ENCODE results near the gene METTL8. TPM values are rescaled to one million over a fixed set of nuclear protein-coding genes. Genes with fewer than 3 reads are reported as not detected.

Gene METTL8
- total and polyA plus RNA-seq, 2 of the 13 experiments (the other 11 are each of a cell fraction or from before 2014, with no cell fraction given), result 18.6 to 68.2 TPM

- TF ChIP-seq MZF1 (CRISPR knock-in tag; IDR thresholded peaks at IDR 0.05; ENCODE audit: borderline replicate concordance), result 0 out of 2 replicates have a peak, but pooled peaks have one; percentile 63
- TF ChIP-seq REL (CRISPR knock-in tag; conservative IDR thresholded peaks at IDR 0.05), result no peak
- TF ChIP-seq RNF219 (CRISPR knock-in tag; IDR thresholded peaks at IDR 0.05), result no peak
- no peak for TF ChIP-seq FOXA1 (IDR thresholded peaks at IDR 0.05)
- TF ChIP-seq FOXA1 (CRISPR knock-in tag; IDR thresholded peaks at IDR 0.05), result peak; percentile 62
- TF ChIP-seq PHB2 (IDR thresholded peaks at IDR 0.05; ENCODE audit: partially characterized antibody), result no peak
- no peak for TF ChIP-seq ZFP90 (CRISPR knock-in tag; IDR thresholded peaks at IDR 0.05; ENCODE audit: borderline replicate concordance)
- no peak for TF ChIP-seq HHEX (CRISPR knock-in tag; IDR thresholded peaks at IDR 0.05)
- no peak for TF ChIP-seq BORCS8-MEF2B (CRISPR knock-in tag; IDR thresholded peaks at IDR 0.05)
- no peak for TF ChIP-seq KLF15 (CRISPR knock-in tag; IDR thresholded peaks at IDR 0.05; ENCODE audit: borderline replicate concordance)
- TF ChIP-seq ZNF770 (CRISPR knock-in tag; IDR thresholded peaks at IDR 0.05), result no peak
- TF ChIP-seq SMAD1 (CRISPR knock-in tag; IDR thresholded peaks at IDR 0.05; ENCODE audit: borderline replicate concordance, low read depth), result 0 out of 2 replicates have a peak, but pooled peaks have one; percentile 38
- no peak for TF ChIP-seq ZFP36L2 (CRISPR knock-in tag; IDR thresholded peaks at IDR 0.05)
- TF ChIP-seq HMG20A (CRISPR knock-in tag; IDR thresholded peaks at IDR 0.05; ENCODE audit: borderline replicate concordance), result peak; percentile 25; the same call in 1 of the 2 replicates
- no peak for TF ChIP-seq MAFF (IDR thresholded peaks at IDR 0.05; ENCODE audit: low read depth, low read length)
- TF ChIP-seq JUN (CRISPR knock-in tag; IDR thresholded peaks at IDR 0.05), result no peak
- peak; percentile 42 for TF ChIP-seq STAG1 (CRISPR knock-in tag; IDR thresholded peaks at IDR 0.05)
Measured at GRCh38 chr2:171433763-171434012, at the start of gene METTL8 (continued).

Data from HepG2 (cell line).